WTC11 (cell line): ENCODE data around the gene TPSAB1. TPM values are rescaled to one million over a fixed set of nuclear protein-coding genes. Genes with fewer than 3 reads are reported as not detected.

ENCODE experiments used
- ATAC-seq: fragments of 200-7000 bp; cut with Tn5 transposase; 2 replicates; pipeline ENCODE4 v1.10.0; 2021; ENCODE audit warnings: mild to moderate bottlenecking, moderate library complexity
- CTCF ChIA-PET: fragments of 300-600 bp; sonication (Branson Sonifier 250); formaldehyde crosslinking; loops from one replicate; lab custom pipeline; 2021; ENCODE audit warnings: antibody characterized with exemption; lab: Charles Lee
- POLR2A ChIA-PET: fragments of 350-600 bp; sonication (Branson Sonifier 250); formaldehyde crosslinking; loops from one replicate; lab custom pipeline; 2021; ENCODE audit warnings: antibody characterized with exemption; lab: Charles Lee
- DNase-seq: peaks from one replicate; pipeline ENCODE4 v3.0.0; 2021; ENCODE audit warnings: low spot score
- H3K27ac Mint-ChIP-seq: 2 replicates; pipeline ENCODE4 v1.8.0; 2021; ENCODE audit warnings: mixed read lengths
- H3K27me3 Mint-ChIP-seq: 2 replicates; pipeline ENCODE4 v1.8.0; 2021; ENCODE audit warnings: low read depth, mild to moderate bottlenecking, moderate library complexity, mixed read lengths
- H3K36me3 Mint-ChIP-seq: 2 replicates; pipeline ENCODE4 v1.8.0; 2021; ENCODE audit warnings: mixed read lengths
- H3K4me1 Mint-ChIP-seq: 2 replicates; pipeline ENCODE4 v1.8.0; 2022; ENCODE audit warnings: mixed read lengths
- H3K4me3 Mint-ChIP-seq: 2 replicates; pipeline ENCODE4 v1.8.0; 2021; ENCODE audit warnings: mild to moderate bottlenecking, moderate library complexity, mixed read lengths
- H3K9me3 Mint-ChIP-seq: 2 replicates; pipeline ENCODE4 v1.8.0; 2021; ENCODE audit warnings: mixed read lengths
- CREM ChIP-seq: sonication (generic); formaldehyde crosslinking; IDR thresholded peaks from 2 replicates; pipeline ENCODE4 v1.8.1; 2022; ENCODE audit warnings: mild to moderate bottlenecking, missing genetic modification reagents, moderate library complexity
- EMX1 ChIP-seq: fragments of 250-450 bp; sonication (Bioruptor Pico); IDR thresholded peaks from 2 replicates; pipeline ENCODE4 v1.8.0; 2021; ENCODE audit warnings: mild to moderate bottlenecking
- NFE2L1 ChIP-seq: sonication (generic); formaldehyde crosslinking; IDR thresholded peaks from 2 replicates; pipeline ENCODE4 v1.8.1; 2023; ENCODE audit warnings: missing genetic modification reagents
- NR1H2 ChIP-seq: sonication (generic); formaldehyde crosslinking; IDR thresholded peaks from 2 replicates; pipeline ENCODE4 v1.9.0; 2021; ENCODE audit warnings: mild to moderate bottlenecking, moderate library complexity, missing genetic modification reagents
- NR3C1 ChIP-seq: sonication (generic); formaldehyde crosslinking; conservative IDR thresholded peaks from 2 replicates; pipeline ENCODE4 v1.8.1; 2023; ENCODE audit warnings: low read depth, mild to moderate bottlenecking, missing genetic modification reagents
- PRRX2 ChIP-seq: fragments of 250-450 bp; sonication (Bioruptor Pico); IDR thresholded peaks from 2 replicates; pipeline ENCODE4 v1.8.0; 2021; ENCODE audit warnings: mild to moderate bottlenecking
- SMAD4 ChIP-seq: sonication (generic); formaldehyde crosslinking; IDR thresholded peaks from 2 replicates; pipeline ENCODE4 v1.8.0; 2022; ENCODE audit warnings: mild to moderate bottlenecking, missing genetic modification reagents
- TCF7 ChIP-seq: sonication (generic); formaldehyde crosslinking; IDR thresholded peaks from 2 replicates; pipeline ENCODE4 v1.8.0; 2022; ENCODE audit warnings: mild to moderate bottlenecking, low read depth, missing genetic modification reagents, moderate library complexity
- ZBTB21 ChIP-seq: sonication (generic); formaldehyde crosslinking; IDR thresholded peaks from 2 replicates; pipeline ENCODE4 v1.8.1; 2023; ENCODE audit warnings: mild to moderate bottlenecking, missing genetic modification reagents, borderline replicate concordance
- ZNF121 ChIP-seq: sonication (generic); formaldehyde crosslinking; IDR thresholded peaks from 2 replicates; pipeline ENCODE4 v1.8.0; 2023; ENCODE audit warnings: missing genetic modification reagents
- ZNF138 ChIP-seq: sonication (generic); formaldehyde crosslinking; conservative IDR thresholded peaks from 2 replicates; pipeline ENCODE4 v1.8.1; 2022; ENCODE audit warnings: mild to moderate bottlenecking, moderate library complexity, missing genetic modification reagents
- ZNF423 ChIP-seq: fragments of 250-450 bp; sonication (Bioruptor Pico); IDR thresholded peaks from 2 replicates; pipeline ENCODE4 v2.1.2; 2022; ENCODE audit warnings: mild to moderate bottlenecking, moderate library complexity
- total RNA-seq: library from RNA; stranded (reverse); gene quantifications from 3 replicates; pipeline ENCODE4 v1.2.3, GENCODE V29; 2021
- TF ChIP-seq, protein P1 (sequence below): sonication (generic); formaldehyde crosslinking; IDR thresholded peaks from 2 replicates; pipeline ENCODE4 v1.8.0; 2023; ENCODE audit warnings: mild to moderate bottlenecking, missing genetic modification reagents
- TF ChIP-seq, protein P2 (sequence below): sonication (generic); formaldehyde crosslinking; IDR thresholded peaks from 2 replicates; pipeline ENCODE4 v1.8.0; 2023; ENCODE audit warnings: missing genetic modification reagents
- TF ChIP-seq, protein P3 (sequence below): sonication (generic); formaldehyde crosslinking; IDR thresholded peaks from 2 replicates; pipeline ENCODE4 v1.8.1; 2022; ENCODE audit warnings: low read depth, mild to moderate bottlenecking, moderate library complexity, missing genetic modification reagents, borderline replicate concordance
- TF ChIP-seq, protein P4 (sequence below): fragments of 250-450 bp; sonication (Bioruptor Pico); IDR thresholded peaks from 2 replicates; pipeline ENCODE4 v1.9.0; 2021; ENCODE audit warnings: mild to moderate bottlenecking
- TF ChIP-seq, protein P5 (sequence below): sonication (generic); formaldehyde crosslinking; IDR thresholded peaks from 2 replicates; pipeline ENCODE4 v1.8.0; 2022; ENCODE audit warnings: mild to moderate bottlenecking, missing genetic modification reagents
- TF ChIP-seq, protein P6 (sequence below): sonication (generic); formaldehyde crosslinking; conservative IDR thresholded peaks from 2 replicates; pipeline ENCODE4 v1.8.1; 2023; ENCODE audit warnings: mild to moderate bottlenecking, low read depth, missing genetic modification reagents, moderate library complexity
- TF ChIP-seq, protein P7 (sequence below): sonication (generic); formaldehyde crosslinking; IDR thresholded peaks from 2 replicates; pipeline ENCODE4 v1.8.1; 2022; ENCODE audit warnings: low read depth, missing genetic modification reagents, borderline replicate concordance

TPSAB1 gene
- total RNA-seq, 1 experiment from 2014 or later, result not detected

DNA sequence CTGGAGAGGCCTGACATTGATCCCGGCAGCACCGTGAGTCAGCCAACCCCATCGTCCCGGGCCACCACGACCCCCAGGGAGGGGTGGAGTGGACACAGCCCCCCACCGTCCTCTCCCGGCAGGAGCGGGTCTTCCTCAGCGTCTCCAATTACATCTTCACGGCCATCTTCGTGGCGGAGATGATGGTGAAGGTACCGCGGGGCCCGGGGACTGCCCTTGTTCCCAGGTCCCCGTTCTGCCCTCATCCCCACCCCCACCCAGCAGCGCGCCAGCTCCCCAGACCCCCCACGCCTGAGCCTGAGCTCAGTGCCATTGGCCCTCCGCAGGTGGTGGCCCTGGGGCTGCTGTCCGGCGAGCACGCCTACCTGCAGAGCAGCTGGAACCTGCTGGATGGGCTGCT is 30.0 kb upstream of the TPSAB1 start:
- TF ChIP-seq ZBTB21, result no peak
- no peak for TF ChIP-seq ZNF423 (CRISPR knock-in tag)
- TF ChIP-seq, protein P1, sequence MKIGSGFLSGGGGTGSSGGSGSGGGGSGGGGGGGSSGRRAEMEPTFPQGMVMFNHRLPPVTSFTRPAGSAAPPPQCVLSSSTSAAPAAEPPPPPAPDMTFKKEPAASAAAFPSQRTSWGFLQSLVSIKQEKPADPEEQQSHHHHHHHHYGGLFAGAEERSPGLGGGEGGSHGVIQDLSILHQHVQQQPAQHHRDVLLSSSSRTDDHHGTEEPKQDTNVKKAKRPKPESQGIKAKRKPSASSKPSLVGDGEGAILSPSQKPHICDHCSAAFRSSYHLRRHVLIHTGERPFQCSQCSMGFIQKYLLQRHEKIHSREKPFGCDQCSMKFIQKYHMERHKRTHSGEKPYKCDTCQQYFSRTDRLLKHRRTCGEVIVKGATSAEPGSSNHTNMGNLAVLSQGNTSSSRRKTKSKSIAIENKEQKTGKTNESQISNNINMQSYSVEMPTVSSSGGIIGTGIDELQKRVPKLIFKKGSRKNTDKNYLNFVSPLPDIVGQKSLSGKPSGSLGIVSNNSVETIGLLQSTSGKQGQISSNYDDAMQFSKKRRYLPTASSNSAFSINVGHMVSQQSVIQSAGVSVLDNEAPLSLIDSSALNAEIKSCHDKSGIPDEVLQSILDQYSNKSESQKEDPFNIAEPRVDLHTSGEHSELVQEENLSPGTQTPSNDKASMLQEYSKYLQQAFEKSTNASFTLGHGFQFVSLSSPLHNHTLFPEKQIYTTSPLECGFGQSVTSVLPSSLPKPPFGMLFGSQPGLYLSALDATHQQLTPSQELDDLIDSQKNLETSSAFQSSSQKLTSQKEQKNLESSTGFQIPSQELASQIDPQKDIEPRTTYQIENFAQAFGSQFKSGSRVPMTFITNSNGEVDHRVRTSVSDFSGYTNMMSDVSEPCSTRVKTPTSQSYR (CRISPR knock-in tag), result no peak
- no peak for TF ChIP-seq ZNF121 (CRISPR knock-in tag)
- TF ChIP-seq NR1H2 (CRISPR knock-in tag), result no peak
- TF ChIP-seq ZNF138 (CRISPR knock-in tag), result no peak
- TF ChIP-seq, protein P2, sequence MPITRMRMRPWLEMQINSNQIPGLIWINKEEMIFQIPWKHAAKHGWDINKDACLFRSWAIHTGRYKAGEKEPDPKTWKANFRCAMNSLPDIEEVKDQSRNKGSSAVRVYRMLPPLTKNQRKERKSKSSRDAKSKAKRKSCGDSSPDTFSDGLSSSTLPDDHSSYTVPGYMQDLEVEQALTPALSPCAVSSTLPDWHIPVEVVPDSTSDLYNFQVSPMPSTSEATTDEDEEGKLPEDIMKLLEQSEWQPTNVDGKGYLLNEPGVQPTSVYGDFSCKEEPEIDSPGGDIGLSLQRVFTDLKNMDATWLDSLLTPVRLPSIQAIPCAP (CRISPR knock-in tag), result no peak
- TF ChIP-seq, protein P3, sequence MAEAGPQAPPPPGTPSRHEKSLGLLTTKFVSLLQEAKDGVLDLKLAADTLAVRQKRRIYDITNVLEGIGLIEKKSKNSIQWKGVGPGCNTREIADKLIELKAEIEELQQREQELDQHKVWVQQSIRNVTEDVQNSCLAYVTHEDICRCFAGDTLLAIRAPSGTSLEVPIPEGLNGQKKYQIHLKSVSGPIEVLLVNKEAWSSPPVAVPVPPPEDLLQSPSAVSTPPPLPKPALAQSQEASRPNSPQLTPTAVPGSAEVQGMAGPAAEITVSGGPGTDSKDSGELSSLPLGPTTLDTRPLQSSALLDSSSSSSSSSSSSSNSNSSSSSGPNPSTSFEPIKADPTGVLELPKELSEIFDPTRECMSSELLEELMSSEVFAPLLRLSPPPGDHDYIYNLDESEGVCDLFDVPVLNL (CRISPR knock-in tag), result no peak
- TF ChIP-seq, protein P4, sequence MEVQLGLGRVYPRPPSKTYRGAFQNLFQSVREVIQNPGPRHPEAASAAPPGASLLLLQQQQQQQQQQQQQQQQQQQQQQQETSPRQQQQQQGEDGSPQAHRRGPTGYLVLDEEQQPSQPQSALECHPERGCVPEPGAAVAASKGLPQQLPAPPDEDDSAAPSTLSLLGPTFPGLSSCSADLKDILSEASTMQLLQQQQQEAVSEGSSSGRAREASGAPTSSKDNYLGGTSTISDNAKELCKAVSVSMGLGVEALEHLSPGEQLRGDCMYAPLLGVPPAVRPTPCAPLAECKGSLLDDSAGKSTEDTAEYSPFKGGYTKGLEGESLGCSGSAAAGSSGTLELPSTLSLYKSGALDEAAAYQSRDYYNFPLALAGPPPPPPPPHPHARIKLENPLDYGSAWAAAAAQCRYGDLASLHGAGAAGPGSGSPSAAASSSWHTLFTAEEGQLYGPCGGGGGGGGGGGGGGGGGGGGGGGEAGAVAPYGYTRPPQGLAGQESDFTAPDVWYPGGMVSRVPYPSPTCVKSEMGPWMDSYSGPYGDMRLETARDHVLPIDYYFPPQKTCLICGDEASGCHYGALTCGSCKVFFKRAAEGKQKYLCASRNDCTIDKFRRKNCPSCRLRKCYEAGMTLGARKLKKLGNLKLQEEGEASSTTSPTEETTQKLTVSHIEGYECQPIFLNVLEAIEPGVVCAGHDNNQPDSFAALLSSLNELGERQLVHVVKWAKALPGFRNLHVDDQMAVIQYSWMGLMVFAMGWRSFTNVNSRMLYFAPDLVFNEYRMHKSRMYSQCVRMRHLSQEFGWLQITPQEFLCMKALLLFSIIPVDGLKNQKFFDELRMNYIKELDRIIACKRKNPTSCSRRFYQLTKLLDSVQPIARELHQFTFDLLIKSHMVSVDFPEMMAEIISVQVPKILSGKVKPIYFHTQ (CRISPR knock-in tag), result no peak
- TF ChIP-seq NR3C1 (CRISPR knock-in tag), result no peak
- TF ChIP-seq EMX1, result no peak
- TF ChIP-seq CREM (CRISPR knock-in tag), result no peak
- TF ChIP-seq, protein P5, sequence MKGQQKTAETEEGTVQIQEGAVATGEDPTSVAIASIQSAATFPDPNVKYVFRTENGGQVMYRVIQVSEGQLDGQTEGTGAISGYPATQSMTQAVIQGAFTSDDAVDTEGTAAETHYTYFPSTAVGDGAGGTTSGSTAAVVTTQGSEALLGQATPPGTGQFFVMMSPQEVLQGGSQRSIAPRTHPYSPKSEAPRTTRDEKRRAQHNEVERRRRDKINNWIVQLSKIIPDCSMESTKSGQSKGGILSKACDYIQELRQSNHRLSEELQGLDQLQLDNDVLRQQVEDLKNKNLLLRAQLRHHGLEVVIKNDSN (CRISPR knock-in tag), result no peak
- TF ChIP-seq, protein P6, sequence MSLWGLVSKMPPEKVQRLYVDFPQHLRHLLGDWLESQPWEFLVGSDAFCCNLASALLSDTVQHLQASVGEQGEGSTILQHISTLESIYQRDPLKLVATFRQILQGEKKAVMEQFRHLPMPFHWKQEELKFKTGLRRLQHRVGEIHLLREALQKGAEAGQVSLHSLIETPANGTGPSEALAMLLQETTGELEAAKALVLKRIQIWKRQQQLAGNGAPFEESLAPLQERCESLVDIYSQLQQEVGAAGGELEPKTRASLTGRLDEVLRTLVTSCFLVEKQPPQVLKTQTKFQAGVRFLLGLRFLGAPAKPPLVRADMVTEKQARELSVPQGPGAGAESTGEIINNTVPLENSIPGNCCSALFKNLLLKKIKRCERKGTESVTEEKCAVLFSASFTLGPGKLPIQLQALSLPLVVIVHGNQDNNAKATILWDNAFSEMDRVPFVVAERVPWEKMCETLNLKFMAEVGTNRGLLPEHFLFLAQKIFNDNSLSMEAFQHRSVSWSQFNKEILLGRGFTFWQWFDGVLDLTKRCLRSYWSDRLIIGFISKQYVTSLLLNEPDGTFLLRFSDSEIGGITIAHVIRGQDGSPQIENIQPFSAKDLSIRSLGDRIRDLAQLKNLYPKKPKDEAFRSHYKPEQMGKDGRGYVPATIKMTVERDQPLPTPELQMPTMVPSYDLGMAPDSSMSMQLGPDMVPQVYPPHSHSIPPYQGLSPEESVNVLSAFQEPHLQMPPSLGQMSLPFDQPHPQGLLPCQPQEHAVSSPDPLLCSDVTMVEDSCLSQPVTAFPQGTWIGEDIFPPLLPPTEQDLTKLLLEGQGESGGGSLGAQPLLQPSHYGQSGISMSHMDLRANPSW (CRISPR knock-in tag), result no peak
- TF ChIP-seq, protein P7, sequence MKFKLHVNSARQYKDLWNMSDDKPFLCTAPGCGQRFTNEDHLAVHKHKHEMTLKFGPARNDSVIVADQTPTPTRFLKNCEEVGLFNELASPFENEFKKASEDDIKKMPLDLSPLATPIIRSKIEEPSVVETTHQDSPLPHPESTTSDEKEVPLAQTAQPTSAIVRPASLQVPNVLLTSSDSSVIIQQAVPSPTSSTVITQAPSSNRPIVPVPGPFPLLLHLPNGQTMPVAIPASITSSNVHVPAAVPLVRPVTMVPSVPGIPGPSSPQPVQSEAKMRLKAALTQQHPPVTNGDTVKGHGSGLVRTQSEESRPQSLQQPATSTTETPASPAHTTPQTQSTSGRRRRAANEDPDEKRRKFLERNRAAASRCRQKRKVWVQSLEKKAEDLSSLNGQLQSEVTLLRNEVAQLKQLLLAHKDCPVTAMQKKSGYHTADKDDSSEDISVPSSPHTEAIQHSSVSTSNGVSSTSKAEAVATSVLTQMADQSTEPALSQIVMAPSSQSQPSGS, result no peak
- no peak for TF ChIP-seq PRRX2 (CRISPR knock-in tag)
- TF ChIP-seq TCF7 (CRISPR knock-in tag), result no peak
- TF ChIP-seq NFE2L1, result no peak
- TF ChIP-seq SMAD4, result no peak
- no peaks in the 10 kb centered on the region for H3K4me1 Mint-ChIP-seq
- ATAC-seq (no peak), DNase-seq (no peak)
- 0 out of 2 replicates have a peak, but pooled peaks cover under 1% of the 10 kb centered on the region for H3K36me3 Mint-ChIP-seq
- H3K27ac Mint-ChIP-seq, result no peak overlapping the region
- H3K4me3 Mint-ChIP-seq, result no peak overlapping the region
- ChIA-PET CTCF (no interaction called here), POLR2A (no interaction called here)
- no peaks in the 10 kb centered on the region for H3K27me3 Mint-ChIP-seq
- no peaks in the 10 kb centered on the region for H3K9me3 Mint-ChIP-seq
